Neural cell (in vitro differentiated cells): ENCODE measurements around the gene GSN. TPM values are rescaled to one million over a fixed set of nuclear protein-coding genes. Genes with fewer than 3 reads are reported as not detected.

ENCODE experiments used
- H2AFZ ChIP-seq: fragments of 200-600, 300-800 bp; sonication (generic), shearing (Covaris generic); 2 replicates; pipeline ENCODE4 v1.6.0; 2014; ENCODE audit warnings: low read depth, mild to moderate bottlenecking, antibody characterized with exemption, low read length, moderate library complexity
- H3F3A ChIP-seq: fragments of 200-600 bp; shearing (Covaris generic); 2 replicates; pipeline ENCODE4 v1.6.1; 2016; ENCODE audit warnings: mild to moderate bottlenecking, moderate library complexity, mixed read lengths, antibody characterized with exemption, low read length; ENCODE audit not compliant: insufficient read depth, poor library complexity, severe bottlenecking
- H3K27ac ChIP-seq: fragments of 200-600, 300-800 bp; sonication (generic), shearing (Covaris generic); 2 replicates; pipeline ENCODE4 v1.5.1; 2014; ENCODE audit warnings: mild to moderate bottlenecking, low read length, moderate library complexity
- H3K27me3 ChIP-seq: fragments of 300-800, 200-600 bp; sonication (generic), shearing (Covaris generic); 2 replicates; pipeline ENCODE4 v1.6.0; 2014; ENCODE audit warnings: mild to moderate bottlenecking, low read depth, low read length, moderate library complexity; ENCODE audit not compliant: insufficient read depth
- H3K36me3 ChIP-seq: fragments of 300-800, 200-600 bp; sonication (generic), shearing (Covaris generic); 2 replicates; pipeline ENCODE4 v1.5.1; 2014; ENCODE audit warnings: mild to moderate bottlenecking, antibody characterized with exemption, low read length, moderate library complexity; ENCODE audit not compliant: insufficient read depth
- H3K4me2 ChIP-seq: fragments of 300-800, 200-600 bp; sonication (generic), shearing (Covaris generic); 2 replicates; pipeline ENCODE4 v1.6.0; 2014; ENCODE audit warnings: mild to moderate bottlenecking, low read length
- H3K4me3 ChIP-seq: fragments of 300-800, 200-600 bp; sonication (generic), shearing (Covaris generic); 2 replicates; pipeline ENCODE4 v1.5.1; 2014; ENCODE audit warnings: mild to moderate bottlenecking, low read length, moderate library complexity
- H3K79me2 ChIP-seq: fragments of 200-600 bp; shearing (Covaris generic); replicated peaks from 2 replicates; pipeline ENCODE4 v1.6.0; 2014; ENCODE audit warnings: mild to moderate bottlenecking, low read length, moderate library complexity; ENCODE audit not compliant: insufficient read depth
- H3K9ac ChIP-seq: fragments of 300-800, 200-600 bp; sonication (generic), shearing (Covaris generic); 2 replicates; pipeline ENCODE4 v1.6.1; 2016; ENCODE audit warnings: mild to moderate bottlenecking, low read length, mixed read lengths
- H3K9me2 ChIP-seq: fragments of 200-600 bp; shearing (Covaris generic); 2 replicates; pipeline ENCODE4 v1.6.1; 2016; ENCODE audit warnings: mild to moderate bottlenecking, low read length, mixed read lengths; ENCODE audit not compliant: insufficient read depth
- H3K9me3 ChIP-seq: fragments of 200-600, 300-800 bp; sonication (generic), shearing (Covaris generic); 2 replicates; pipeline ENCODE4 v1.6.1; 2016; ENCODE audit warnings: mild to moderate bottlenecking, mixed run types, low read length, moderate library complexity, mixed read lengths
- H4K20me1 ChIP-seq: fragments of 200-600 bp; shearing (Covaris generic); 2 replicates; pipeline ENCODE4 v1.6.1; 2016; ENCODE audit warnings: mild to moderate bottlenecking, mixed run types; ENCODE audit not compliant: insufficient read depth
- EP300 ChIP-seq: fragments of 450-650 bp; conservative IDR thresholded peaks from 2 replicates; pipeline ENCODE4 v1.6.1; 2014; ENCODE audit warnings: antibody characterized with exemption, mild to moderate bottlenecking, moderate library complexity; ENCODE audit not compliant: poor library complexity, severe bottlenecking
- EZH2 ChIP-seq: fragments of 200-600, 300-800 bp; shearing (Covaris generic), sonication (generic); IDR thresholded peaks from 2 replicates; pipeline ENCODE4 v1.6.1; 2014; ENCODE audit warnings: antibody characterized with exemption, low read length, borderline replicate concordance, mild to moderate bottlenecking; ENCODE audit not compliant: insufficient read depth, poor library complexity, severe bottlenecking
- MXI1 ChIP-seq: fragments of 450-650 bp; conservative IDR thresholded peaks from 2 replicates; pipeline ENCODE4 v1.6.1; 2014; ENCODE audit warnings: antibody characterized with exemption, mild to moderate bottlenecking; ENCODE audit not compliant: poor library complexity, severe bottlenecking
- POLR2AphosphoS5 ChIP-seq: IDR thresholded peaks from 2 replicates; pipeline ENCODE4 v1.6.1; 2012
- RAD21 ChIP-seq: fragments of 450-650 bp; conservative IDR thresholded peaks from 2 replicates; pipeline ENCODE4 v1.6.1; 2014; ENCODE audit warnings: antibody characterized with exemption, mild to moderate bottlenecking, moderate library complexity
- SMC3 ChIP-seq: fragments of 450-650 bp; conservative IDR thresholded peaks from 2 replicates; pipeline ENCODE4 v1.6.1; 2014; ENCODE audit warnings: antibody characterized with exemption, mild to moderate bottlenecking, moderate library complexity; ENCODE audit not compliant: poor library complexity
- TAF1 ChIP-seq: IDR thresholded peaks from 2 replicates; pipeline ENCODE4 v1.6.1; 2012; ENCODE audit warnings: low read depth
- polyA plus RNA-seq: library from polyadenylated mRNA; depleted of rRNA; stranded (reverse); fragments of >200 nt; gene quantifications from 2 replicates; pipeline ENCODE4 v1.2.3, GENCODE V29; 2014
- TF ChIP-seq, protein P1 (sequence below): fragments of 450-650 bp; IDR thresholded peaks from 2 replicates; pipeline ENCODE4 v1.5.1; 2014; ENCODE audit warnings: antibody characterized with exemption, mild to moderate bottlenecking, moderate library complexity; ENCODE audit not compliant: poor library complexity, severe bottlenecking
- TF ChIP-seq, protein P2 (sequence below): IDR thresholded peaks from 2 replicates; pipeline ENCODE4 v1.6.1; 2012; ENCODE audit warnings: borderline replicate concordance

The GSN gene
- polyA plus RNA-seq, 1 donor from 2014 or later: 2.4 TPM

DNA sequence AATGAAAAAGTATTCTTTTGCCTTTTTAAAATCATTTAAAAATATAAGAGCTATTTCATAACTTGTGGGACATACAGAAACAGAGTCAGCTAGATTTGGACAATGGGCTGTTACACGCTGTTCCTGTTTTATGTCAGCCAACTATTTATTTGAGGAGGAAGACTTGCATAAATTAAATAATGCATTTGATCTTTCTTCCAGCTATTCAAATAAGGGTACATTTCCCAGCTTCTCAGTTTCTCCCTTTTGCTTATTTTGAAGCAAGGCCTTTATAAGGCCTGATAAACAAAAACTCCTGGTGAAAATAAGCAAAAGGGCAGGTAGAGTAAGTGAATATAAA lies 95.6 kb downstream of the GSN start:
- Histone ChIP-seq H2AFZ (no peak overlapping the region), H3K27me3 (no peaks in the 10 kb centered on the region), H3K4me2 (no peak overlapping the region), H4K20me1 (no peaks in the 10 kb centered on the region), H3K36me3 (no peaks in the 10 kb centered on the region), H3K79me2 (no peaks in the 10 kb centered on the region), H3K9ac (no peak overlapping the region), H3K9me3 (no peaks in the 10 kb centered on the region), H3K27ac (no peak overlapping the region), H3F3A (no peaks in the 10 kb centered on the region), H3K9me2 (no peaks in the 10 kb centered on the region), H3K4me3 (no peak overlapping the region)
- TF ChIP-seq RAD21: no peak
- TF ChIP-seq EZH2: no peak
- TF ChIP-seq, protein P1, sequence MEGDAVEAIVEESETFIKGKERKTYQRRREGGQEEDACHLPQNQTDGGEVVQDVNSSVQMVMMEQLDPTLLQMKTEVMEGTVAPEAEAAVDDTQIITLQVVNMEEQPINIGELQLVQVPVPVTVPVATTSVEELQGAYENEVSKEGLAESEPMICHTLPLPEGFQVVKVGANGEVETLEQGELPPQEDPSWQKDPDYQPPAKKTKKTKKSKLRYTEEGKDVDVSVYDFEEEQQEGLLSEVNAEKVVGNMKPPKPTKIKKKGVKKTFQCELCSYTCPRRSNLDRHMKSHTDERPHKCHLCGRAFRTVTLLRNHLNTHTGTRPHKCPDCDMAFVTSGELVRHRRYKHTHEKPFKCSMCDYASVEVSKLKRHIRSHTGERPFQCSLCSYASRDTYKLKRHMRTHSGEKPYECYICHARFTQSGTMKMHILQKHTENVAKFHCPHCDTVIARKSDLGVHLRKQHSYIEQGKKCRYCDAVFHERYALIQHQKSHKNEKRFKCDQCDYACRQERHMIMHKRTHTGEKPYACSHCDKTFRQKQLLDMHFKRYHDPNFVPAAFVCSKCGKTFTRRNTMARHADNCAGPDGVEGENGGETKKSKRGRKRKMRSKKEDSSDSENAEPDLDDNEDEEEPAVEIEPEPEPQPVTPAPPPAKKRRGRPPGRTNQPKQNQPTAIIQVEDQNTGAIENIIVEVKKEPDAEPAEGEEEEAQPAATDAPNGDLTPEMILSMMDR: no peak
- TF ChIP-seq SMC3: no peak
- TF ChIP-seq MXI1: no peak
- no peak for TF ChIP-seq EP300
- TF ChIP-seq, protein P2, sequence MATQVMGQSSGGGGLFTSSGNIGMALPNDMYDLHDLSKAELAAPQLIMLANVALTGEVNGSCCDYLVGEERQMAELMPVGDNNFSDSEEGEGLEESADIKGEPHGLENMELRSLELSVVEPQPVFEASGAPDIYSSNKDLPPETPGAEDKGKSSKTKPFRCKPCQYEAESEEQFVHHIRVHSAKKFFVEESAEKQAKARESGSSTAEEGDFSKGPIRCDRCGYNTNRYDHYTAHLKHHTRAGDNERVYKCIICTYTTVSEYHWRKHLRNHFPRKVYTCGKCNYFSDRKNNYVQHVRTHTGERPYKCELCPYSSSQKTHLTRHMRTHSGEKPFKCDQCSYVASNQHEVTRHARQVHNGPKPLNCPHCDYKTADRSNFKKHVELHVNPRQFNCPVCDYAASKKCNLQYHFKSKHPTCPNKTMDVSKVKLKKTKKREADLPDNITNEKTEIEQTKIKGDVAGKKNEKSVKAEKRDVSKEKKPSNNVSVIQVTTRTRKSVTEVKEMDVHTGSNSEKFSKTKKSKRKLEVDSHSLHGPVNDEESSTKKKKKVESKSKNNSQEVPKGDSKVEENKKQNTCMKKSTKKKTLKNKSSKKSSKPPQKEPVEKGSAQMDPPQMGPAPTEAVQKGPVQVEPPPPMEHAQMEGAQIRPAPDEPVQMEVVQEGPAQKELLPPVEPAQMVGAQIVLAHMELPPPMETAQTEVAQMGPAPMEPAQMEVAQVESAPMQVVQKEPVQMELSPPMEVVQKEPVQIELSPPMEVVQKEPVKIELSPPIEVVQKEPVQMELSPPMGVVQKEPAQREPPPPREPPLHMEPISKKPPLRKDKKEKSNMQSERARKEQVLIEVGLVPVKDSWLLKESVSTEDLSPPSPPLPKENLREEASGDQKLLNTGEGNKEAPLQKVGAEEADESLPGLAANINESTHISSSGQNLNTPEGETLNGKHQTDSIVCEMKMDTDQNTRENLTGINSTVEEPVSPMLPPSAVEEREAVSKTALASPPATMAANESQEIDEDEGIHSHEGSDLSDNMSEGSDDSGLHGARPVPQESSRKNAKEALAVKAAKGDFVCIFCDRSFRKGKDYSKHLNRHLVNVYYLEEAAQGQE: no peak
- no peak for TF ChIP-seq POLR2AphosphoS5
- no peak for TF ChIP-seq TAF1

DNA sequence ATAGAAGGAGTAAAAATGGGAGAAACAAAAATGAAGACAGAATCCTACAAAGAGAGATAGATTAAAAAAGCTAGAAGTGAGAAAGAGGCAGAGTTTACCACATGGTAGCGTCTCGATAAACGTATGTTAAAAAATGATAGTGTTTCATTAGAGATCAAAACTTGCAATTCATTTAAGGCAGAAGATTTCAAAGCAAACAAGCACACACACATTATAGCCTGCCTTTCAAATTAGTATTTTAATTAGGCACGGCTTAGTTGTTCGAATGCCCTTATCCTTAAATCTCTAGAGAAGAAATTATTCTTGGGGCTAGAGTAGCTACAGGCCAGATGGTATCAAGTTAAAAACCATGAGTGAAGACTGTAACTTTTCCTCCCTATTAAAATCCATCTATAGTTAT lies 96.1 kb downstream of the GSN start:
- Histone ChIP-seq H3K79me2 (no peaks in the 10 kb centered on the region), H3K4me3 (no peak overlapping the region)

More for the DNA sequence above, 96.1 kb downstream of the GSN start:
- H3K9me3 ChIP-seq: no peaks in the 10 kb centered on the region
- no peaks in the 10 kb centered on the region for H3K36me3 ChIP-seq
- H3K9me2 ChIP-seq: no peaks in the 10 kb centered on the region
- H3F3A ChIP-seq: no peaks in the 10 kb centered on the region
- no peak overlapping the region for H3K4me2 ChIP-seq
- H4K20me1 ChIP-seq: no peaks in the 10 kb centered on the region
- H3K9ac ChIP-seq: no peak overlapping the region
- H3K27me3 ChIP-seq: peaks cover 4% of the 10 kb centered on the region
- TF ChIP-seq POLR2AphosphoS5 (no peak), EP300 (no peak), EZH2 (no peak), MXI1 (no peak)
- TF ChIP-seq, protein P1: no peak
- no peak overlapping the region for H3K27ac ChIP-seq
- H2AFZ ChIP-seq: no peak overlapping the region
